Aorta (tissue), 5 donors: ENCODE measurements around the gene ANKRD27. TPM values are rescaled to one million over a fixed set of nuclear protein-coding genes. Genes with fewer than 3 reads are reported as not detected.
"Not testable (repeated sequence)": the region's sequence is repeated elsewhere in the genome, so short reads cannot be mapped to it uniquely, and the experiment has no call there.

Experiments
- ATAC-seq: fragments of 200-7000 bp; cut with Tn5 transposase; one replicate; pipeline ENCODE4 v1.9.1; 2022; ENCODE audit warnings: moderate library complexity; ENCODE audit not compliant: low FRiP score
- DNase-seq, 2 donors: peaks; one replicate each; pipeline ENCODE4 v3.0.0-alpha.2; 2020
- H3K27ac ChIP-seq, 2 donors: one replicate each; pipeline ENCODE4 v1.5.1; 2013; ENCODE audit warnings: low read length in 2 of 2, mild to moderate bottlenecking in 2 of 2, moderate library complexity in 2 of 2, control low read depth in 1 of 2, inconsistent platforms in 1 of 2, low read depth in 1 of 2
- H3K27me3 ChIP-seq, 2 donors: one replicate each; pipeline ENCODE4 v1.6.1; 2013; ENCODE audit warnings: control low read depth in 1 of 2, low read length in 1 of 2, mild to moderate bottlenecking in 1 of 2, moderate library complexity in 1 of 2; ENCODE audit not compliant: insufficient read depth in 2 of 2, control insufficient read depth in 1 of 2
- H3K36me3 ChIP-seq, 2 donors: one replicate each; pipeline ENCODE4 v1.6.1; 2013; ENCODE audit warnings: control low read depth in 1 of 2, low read length in 1 of 2, mild to moderate bottlenecking in 1 of 2; ENCODE audit not compliant: insufficient read depth in 2 of 2, control insufficient read depth in 1 of 2
- H3K4me1 ChIP-seq, 2 donors: one replicate each; pipeline ENCODE4 v1.6.1; 2013; ENCODE audit warnings: low read length in 2 of 2, control low read depth in 1 of 2, mild to moderate bottlenecking in 1 of 2, moderate library complexity in 1 of 2; ENCODE audit not compliant: insufficient read depth in 2 of 2, control insufficient read depth in 1 of 2
- H3K4me3 ChIP-seq, 2 donors: one replicate each; pipeline ENCODE4 v1.5.1; 2013; ENCODE audit warnings: low read length in 2 of 2, control low read depth in 1 of 2, mild to moderate bottlenecking in 1 of 2
- H3K9me3 ChIP-seq: one replicate; pipeline ENCODE4 v1.6.1; 2013; ENCODE audit warnings: mild to moderate bottlenecking, low read length; ENCODE audit not compliant: control insufficient read depth
- WGBS, 2 donors: extraction: QIAGEN DNeasy Blood & Tissue Kit; methylation state at CpG; one replicate each; pipeline ENCODE4 v1.1.7; 2013; 5-methylcytosine and 5-hydroxymethylcytosine counted together
- intact Hi-C, 2 donors: fragments of 100-400 bp; cut with DNase I; formaldehyde crosslinking; loops; one replicate each; pipeline versions ENCODE4 v1.14.2 to v1.15.0; 2022
- polyA plus RNA-seq, 2 donors: library from polyadenylated mRNA; stranded (reverse); fragments of 200-250 nt; gene quantifications; one replicate each; pipeline ENCODE4 v1.2.3, GENCODE V29; 2013
- total RNA-seq, 2 donors: library from RNA; stranded (reverse); fragmentation: NEBNext Ultra II Directional; extraction: Animal tissue kit (Norgen Biotek cat#: 25700); gene quantifications; one replicate each; pipeline ENCODE4 v1.2.1, GENCODE V29; 2021
- donor health status: healthy with polysubstance abuse.
- donor health status: Bipolar disorder and iron deficiency.
- donor health status: DM: no; HTN: no; CAD: no.
- donor health status: DM: no; HTN: no; CAD: no.
- donor health status: DM: yes; HTN: yes; CAD: no.

Gene ANKRD27
- total and polyA plus RNA-seq, 4 donors = 11.0 to 30.9 (median 21.1) TPM

DNA sequence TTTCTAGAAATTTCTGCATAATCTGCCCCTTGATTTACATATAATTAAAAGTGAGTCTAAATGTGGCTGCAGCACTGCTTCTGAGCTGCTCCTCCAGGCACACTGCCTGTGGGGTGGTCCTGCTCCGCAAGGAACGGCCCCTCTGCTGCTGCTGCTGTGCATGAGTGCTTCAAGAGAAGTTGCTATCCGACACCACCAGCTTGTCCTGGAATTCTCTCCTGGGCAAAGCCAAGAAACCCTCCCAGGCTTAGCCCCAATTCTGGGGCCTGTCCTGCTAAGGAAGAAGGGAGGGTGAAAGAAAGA lies 101.5 kb downstream of the ANKRD27 start:
- WGBS, 2 donors = 48 to 53% methylated on average over 3 of the region's 3 CpGs
- Histone ChIP-seq H3K9me3 (no peaks in the 10 kb centered on the region), H3K27ac (no peak overlapping the region), H3K36me3 (no peaks in the 10 kb centered on the region), H3K4me3 (no peak overlapping the region), H3K27me3 (peaks cover 0 to 1% of the 10 kb centered on the region in 2 donors), H3K4me1 (no peaks in the 10 kb centered on the region)
- no peak for DNase-seq
- intact Hi-C loops = loop anchor here (5.0 to 10.0 kb wide), 2 partner anchors 236 to 1219 kb away; no protein-coding TSS in a partner anchor
- no peak for ATAC-seq

DNA sequence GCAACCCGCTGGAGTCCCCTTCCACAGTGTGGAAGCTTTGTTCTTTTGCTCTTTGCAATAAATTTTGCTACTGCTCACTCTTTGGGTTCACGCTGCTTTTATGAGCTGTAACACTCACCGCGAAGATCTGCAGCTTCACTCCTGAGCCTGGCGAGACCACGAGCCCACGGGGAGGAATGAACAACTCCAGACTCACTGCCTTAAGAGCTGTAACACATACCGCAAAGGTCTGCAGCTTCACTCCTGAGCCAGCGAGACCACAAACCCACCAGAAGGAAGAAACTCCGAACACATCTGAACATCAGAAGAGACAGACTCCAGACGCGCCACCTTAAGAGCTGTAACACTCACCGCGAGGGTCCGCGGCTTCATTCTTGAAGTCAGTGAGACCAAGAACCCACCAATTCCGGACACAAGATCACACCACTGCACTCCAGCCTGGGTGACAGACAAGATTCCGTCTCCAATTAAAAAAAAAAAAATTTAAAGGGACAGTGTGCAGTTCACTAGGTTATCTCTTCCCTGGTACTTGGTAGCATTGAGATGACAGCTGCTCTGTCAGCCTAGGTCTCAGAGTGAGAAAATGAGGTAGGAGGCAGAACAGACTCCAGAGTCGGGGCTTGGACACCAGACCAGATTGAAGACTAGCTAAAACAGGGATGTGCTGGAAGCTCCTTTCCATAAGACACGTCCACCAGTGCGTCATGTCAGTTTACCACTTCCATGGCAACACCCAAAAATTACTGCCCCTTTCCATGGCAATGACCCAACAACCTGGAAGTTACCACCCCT lies 102.1 kb downstream of the ANKRD27 start:
- H3K4me3 ChIP-seq = not testable (repeated sequence)

GRCh38 chr19:32571471-32572075 lies 103.4 kb downstream of the ANKRD27 start:
- not testable (repeated sequence) for DNase-seq, H3K27ac ChIP-seq, H3K4me3 ChIP-seq, H3K27me3 ChIP-seq, H3K9me3 ChIP-seq, H3K4me1 ChIP-seq, ATAC-seq, H3K36me3 ChIP-seq
- WGBS, 2 donors = 72% methylated on average over 16 to 34 of the region's 36 CpGs
- intact Hi-C loops = loop anchor here (5.0 to 10.0 kb wide), 2 partner anchors 234 to 1217 kb away; no protein-coding TSS in a partner anchor

More for the DNA sequence above, 102.1 kb downstream of the ANKRD27 start:
- intact Hi-C loops = loop anchor here (5.0 to 10.0 kb wide), 2 partner anchors 236 to 1218 kb away; no protein-coding TSS in a partner anchor
- ATAC-seq, H3K27ac ChIP-seq, H3K9me3 ChIP-seq, H3K36me3 ChIP-seq, H3K27me3 ChIP-seq, DNase-seq, H3K4me1 ChIP-seq: not testable (repeated sequence)
- WGBS, 2 donors = 83 to 85% methylated on average over 18 to 21 of the region's 21 CpGs

DNA sequence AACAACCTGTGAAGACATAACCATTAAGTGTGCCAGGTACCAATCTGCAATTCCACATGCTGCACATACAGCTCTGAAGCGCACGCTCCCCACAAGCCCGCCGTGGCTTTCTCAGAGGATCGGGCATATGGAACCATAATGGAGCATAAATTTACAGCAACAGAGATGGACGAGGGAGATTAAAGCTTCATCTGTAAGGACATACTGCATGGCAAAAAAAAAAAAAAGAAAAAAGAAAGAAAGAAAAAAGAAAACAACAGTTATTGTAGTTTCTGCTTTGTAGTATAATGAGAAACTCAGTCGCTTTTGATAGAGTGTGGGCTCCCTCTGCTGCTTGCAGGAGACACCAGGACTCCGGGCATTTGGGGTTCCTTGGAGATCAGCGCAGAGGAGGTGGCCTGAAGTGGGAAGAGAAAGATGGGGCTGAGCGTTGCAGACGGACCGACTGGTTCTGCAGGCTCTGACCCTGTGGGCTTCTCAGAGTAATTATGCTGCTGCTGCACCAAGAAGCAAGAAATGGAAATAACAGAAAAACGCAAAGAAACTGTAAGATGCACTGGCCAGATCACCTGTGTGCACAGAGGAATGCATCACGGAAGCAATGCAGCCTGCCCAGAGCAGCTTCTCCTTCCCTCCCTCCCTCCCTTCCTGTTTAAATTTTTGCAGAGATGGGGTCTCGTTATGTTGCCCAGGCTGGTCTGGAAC lies 104.7 kb downstream of the ANKRD27 start:
- no peak overlapping the region for H3K4me3 ChIP-seq
- peaks cover 0 to 1% of the 10 kb centered on the region in 2 donors for H3K27me3 ChIP-seq
- peak in 1 of 2 donors; percentile 32 for DNase-seq
- H3K36me3 ChIP-seq = no peaks in the 10 kb centered on the region
- WGBS, 2 donors = 33 to 35% methylated on average over 15 of the region's 15 CpGs
- no peaks in the 10 kb centered on the region for H3K9me3 ChIP-seq
- ATAC-seq = no peak
- no peak overlapping the region for H3K27ac ChIP-seq
- no peaks in the 10 kb centered on the region for H3K4me1 ChIP-seq
- intact Hi-C loops = loop anchor here (5.0 to 10.0 kb wide), 2 partner anchors 233 to 1215 kb away; no protein-coding TSS in a partner anchor

DNA sequence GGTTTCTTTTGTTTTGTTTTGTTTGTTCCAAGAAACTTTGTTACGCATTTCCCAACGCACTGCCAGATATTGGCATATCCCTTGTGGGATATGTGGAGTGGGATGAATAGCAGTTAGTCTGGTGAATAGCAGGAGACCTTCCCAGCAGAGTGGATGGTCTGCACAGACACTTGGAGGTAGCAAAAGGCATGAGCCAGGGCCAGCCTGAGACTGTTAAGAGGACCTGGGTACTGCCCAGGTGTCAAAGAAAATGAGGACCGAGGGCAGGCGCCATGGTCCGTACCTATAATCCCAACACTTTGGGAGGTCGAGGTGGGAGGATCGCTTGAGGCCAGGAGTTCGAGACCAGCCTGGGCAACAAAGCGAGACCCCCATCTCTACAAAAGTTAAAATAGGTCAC lies 107.5 kb downstream of the ANKRD27 start:
- no peak for ATAC-seq
- 91% methylated on average over 9 of the region's 9 CpGs for WGBS, 2 donors
- intact Hi-C loops = loop anchor here in 1 of 2 donors (10.0 kb wide), 1 partner anchor 273 kb away; no protein-coding TSS in a partner anchor
- H3K4me1 ChIP-seq = no peaks in the 10 kb centered on the region
- peak in 1 of 2 donors; percentile 49 for DNase-seq
- no peaks in the 10 kb centered on the region for H3K36me3 ChIP-seq
- H3K9me3 ChIP-seq = no peaks in the 10 kb centered on the region
- no peaks in the 10 kb centered on the region for H3K27me3 ChIP-seq
- H3K27ac ChIP-seq = no peak overlapping the region
- H3K4me3 ChIP-seq = no peak overlapping the region

GRCh38 chr19:32566246-32566830 lies 108.6 kb downstream of the ANKRD27 start:
- H3K9me3 ChIP-seq = no peaks in the 10 kb centered on the region
- no peak overlapping the region for H3K27ac ChIP-seq
- no peaks in the 10 kb centered on the region for H3K27me3 ChIP-seq
- H3K4me1 ChIP-seq = no peaks in the 10 kb centered on the region
- intact Hi-C loops = loop anchor here in 1 of 2 donors (10.0 kb wide), 1 partner anchor 272 kb away; no protein-coding TSS in a partner anchor
- no peaks in the 10 kb centered on the region for H3K36me3 ChIP-seq
- ATAC-seq (no peak), DNase-seq (peak in 1 of 2 donors; percentile 50)
- 41 to 51% methylated on average over 5 of the region's 5 CpGs for WGBS, 2 donors
- H3K4me3 ChIP-seq = no peak overlapping the region

- H3K27ac ChIP-seq = no peak overlapping the region
- H3K4me3 ChIP-seq = no peak overlapping the region
- no peaks in the 10 kb centered on the region for H3K27me3 ChIP-seq
- no peaks in the 10 kb centered on the region for H3K36me3 ChIP-seq
- ATAC-seq (no peak), DNase-seq (peak in 1 of 2 donors; percentile 35)
- 88% methylated on average over 9 of the region's 9 CpGs for WGBS, 2 donors
- intact Hi-C loops = loop anchor here in 1 of 2 donors (10.0 kb wide), 1 partner anchor 269 kb away; no protein-coding TSS in a partner anchor
- no peaks in the 10 kb centered on the region for H3K4me1 ChIP-seq
- H3K9me3 ChIP-seq = no peaks in the 10 kb centered on the region
Measured at GRCh38 chr19:32563761-32564160, 111.2 kb downstream of the ANKRD27 start.

- Histone ChIP-seq H3K36me3 (no peaks in the 10 kb centered on the region), H3K27ac (no peak overlapping the region), H3K9me3 (no peaks in the 10 kb centered on the region), H3K27me3 (peaks cover 0 to 2% of the 10 kb centered on the region in 2 donors), H3K4me3 (no peak overlapping the region), H3K4me1 (no peaks in the 10 kb centered on the region)
- peak in 1 of 2 donors; percentile 14 for DNase-seq
- WGBS, 2 donors = 60 to 61% methylated on average over 10 of the region's 10 CpGs
- no peak for ATAC-seq
- intact Hi-C loops = no loop called here
Measured at GRCh38 chr19:32558607-32559228, 116.3 kb downstream of the ANKRD27 start.
